Fibroblast of lung (primary cell): ENCODE measurements around the gene DKKL1. TPM values are rescaled to one million over a fixed set of nuclear protein-coding genes. Genes with fewer than 3 reads are reported as not detected.

Experiments
- DNase-seq, 2 donors: peaks; one replicate each; pipeline versions ENCODE4 v3.0.0 to v3.0.0-alpha.2; 2010; ENCODE audit warnings: low read depth in 2 of 2
- H2AFZ ChIP-seq: 2 replicates; pipeline ENCODE4 v1.5.1; 2012; ENCODE audit warnings: low read length, control low read depth, inconsistent platforms
- H3K27ac ChIP-seq: 2 replicates; pipeline ENCODE4 v1.5.1; 2011; ENCODE audit warnings: low read length, control low read depth; ENCODE audit not compliant: insufficient read depth
- H3K27me3 ChIP-seq: 2 replicates; pipeline ENCODE4 v1.5.1; 2011; ENCODE audit warnings: mild to moderate bottlenecking, low read length; ENCODE audit not compliant: control insufficient read depth, insufficient read depth
- H3K36me3 ChIP-seq: 2 replicates; pipeline ENCODE4 v1.5.1; 2011; ENCODE audit warnings: low read length; ENCODE audit not compliant: control insufficient read depth, insufficient read depth
- H3K4me1 ChIP-seq: 2 replicates; pipeline ENCODE4 v1.5.1; 2011; ENCODE audit warnings: low read length; ENCODE audit not compliant: control insufficient read depth, insufficient read depth; ENCODE audit errors: extremely low read depth
- H3K4me2 ChIP-seq: 2 replicates; pipeline ENCODE4 v1.5.1; 2011; ENCODE audit warnings: low read length, control low read depth; ENCODE audit not compliant: insufficient read depth; ENCODE audit errors: extremely low read depth
- H3K4me3 ChIP-seq, 4 experiments: fragments of 200-600 bp in 1 of 4; sonication (generic) in 1 of 4; replicated peaks in 1 of 4; 2 replicates each; pipeline ENCODE4 v1.5.1; 2011 to 2016; ENCODE audit warnings: low read length in 4 of 4, low read depth in 3 of 4, mild to moderate bottlenecking in 3 of 4, control low read depth in 2 of 4, inconsistent platforms in 1 of 4, mixed read lengths in 1 of 4; ENCODE audit not compliant: insufficient read depth in 1 of 4; ENCODE audit errors: control extremely low read depth in 1 of 4
- H3K79me2 ChIP-seq: 2 replicates; pipeline ENCODE4 v1.5.1; 2012; ENCODE audit warnings: mild to moderate bottlenecking, low read length, inconsistent platforms; ENCODE audit not compliant: control insufficient read depth, insufficient read depth
- H3K9ac ChIP-seq: 2 replicates; pipeline ENCODE4 v1.5.1; 2011; ENCODE audit warnings: mild to moderate bottlenecking, low read length, control low read depth; ENCODE audit not compliant: insufficient read depth
- H3K9me3 ChIP-seq: 2 replicates; pipeline ENCODE4 v1.5.1; 2012; ENCODE audit warnings: low read depth, low read length; ENCODE audit not compliant: control insufficient read depth, insufficient read depth
- H4K20me1 ChIP-seq: 2 replicates; pipeline ENCODE4 v1.5.1; 2011; ENCODE audit warnings: low read length; ENCODE audit not compliant: control insufficient read depth, insufficient read depth; ENCODE audit errors: extremely low read depth
- CTCF ChIP-seq, 2 donors: IDR thresholded peaks in 1 of 2; conservative IDR thresholded peaks in 1 of 2; 1 replicate in 1 of 2; 2 replicates in 1 of 2; pipeline ENCODE4 v1.5.1; 2011 to 2012; ENCODE audit warnings: low read length in 2 of 2, control low read depth in 1 of 2, inconsistent platforms in 1 of 2, low read depth in 1 of 2, mild to moderate bottlenecking in 1 of 2
- EZH2 ChIP-seq: IDR thresholded peaks from 2 replicates; pipeline ENCODE4 v1.5.1; 2012; ENCODE audit warnings: low read length, control low read depth, mild to moderate bottlenecking; ENCODE audit errors: missing control alignments
- polyA plus RNA-seq, 2 donors: library from polyadenylated mRNA; depleted of rRNA in 1 of 2; stranded (reverse) in 1 of 2; unstranded in 1 of 2; fragments of >200 nt; gene quantifications; 2 replicates each; pipeline ENCODE4 v1.2.1, GENCODE V29; 2011 to 2012; ENCODE audit warnings: missing spikeins in 1 of 2
- total RNA-seq: library from RNA; depleted of rRNA; stranded (reverse); fragments of >200 nt; gene quantifications from 2 replicates; pipeline ENCODE4 v1.2.1, GENCODE V29; 2014

DKKL1 gene
- total and polyA plus RNA-seq, 2 donors (not counting 1 experiment from before 2014, with no cell fraction given) = 0.19 TPM; not detected in 1

- Histone ChIP-seq H4K20me1 (no peaks in the 10 kb centered on the region), H3K27me3 (peaks cover 79% of the 10 kb centered on the region)
Observed at GRCh38 chr19:49421878-49422202, 58.2 kb downstream of the DKKL1 start.

GRCh38 chr19:49422407-49423070 is 58.9 kb downstream of the DKKL1 start:
- no peak overlapping the region for H3K4me3 ChIP-seq
- no peak overlapping the region for H3K9ac ChIP-seq
- peak; percentile 20 to 30 for DNase-seq
- TF ChIP-seq CTCF (conservative IDR thresholded peaks at IDR 0.05 in 1 of 2, IDR thresholded peaks at IDR 0.05 in 1 of 2; ENCODE audit: low read depth in 1 of 2, low read length in 2 of 2) (no peak), EZH2 (peak; percentile 94)
- no peaks in the 10 kb centered on the region for H3K4me1 ChIP-seq
- H3K9me3 ChIP-seq = no peaks in the 10 kb centered on the region
- H3K27me3 ChIP-seq = peaks cover 84% of the 10 kb centered on the region
- no peak overlapping the region for H3K4me2 ChIP-seq
- H3K36me3 ChIP-seq = no peaks in the 10 kb centered on the region
- no peaks in the 10 kb centered on the region for H3K79me2 ChIP-seq
- H3K27ac ChIP-seq = no peak overlapping the region
- no peak overlapping the region for H2AFZ ChIP-seq
- H4K20me1 ChIP-seq = no peaks in the 10 kb centered on the region

More at GRCh38 chr19:49421878-49422202, 58.2 kb downstream of the DKKL1 start:
- DNase-seq = no peak
- H3K9me3 ChIP-seq = no peaks in the 10 kb centered on the region
- no peak overlapping the region for H3K4me2 ChIP-seq
- no peaks in the 10 kb centered on the region for H3K4me1 ChIP-seq
- H3K27ac ChIP-seq = no peak overlapping the region
- no peaks in the 10 kb centered on the region for H3K79me2 ChIP-seq
- TF ChIP-seq EZH2 (no peak), CTCF (conservative IDR thresholded peaks at IDR 0.05 in 1 of 2, IDR thresholded peaks at IDR 0.05 in 1 of 2; ENCODE audit: low read depth in 1 of 2, low read length in 2 of 2) (no peak)
- H3K4me3 ChIP-seq = no peak overlapping the region
- H3K36me3 ChIP-seq = no peaks in the 10 kb centered on the region
- no peak overlapping the region for H2AFZ ChIP-seq
- H3K9ac ChIP-seq = no peak overlapping the region

GRCh38 chr19:49423071-49423984 is 59.7 kb downstream of the DKKL1 start, which contains the start of gene PTH2:
TSS of gene PTH2 (minus strand) at chr19:49423441. CDS start at chr19:49423339, 102 bp downstream.
- no peak within 1 kb of the TSS for H3K27ac ChIP-seq
- no peak within 1 kb of the TSS for H3K9ac ChIP-seq
- H3K27me3 ChIP-seq = peaks cover 84% of the 10 kb centered on the region
- TF ChIP-seq CTCF (conservative IDR thresholded peaks at IDR 0.05 in 1 of 2, IDR thresholded peaks at IDR 0.05 in 1 of 2; ENCODE audit: low read depth in 1 of 2, low read length in 2 of 2) = no peak
- peak; percentile 44 for TF ChIP-seq EZH2
- no peaks in the 10 kb centered on the region for H3K4me1 ChIP-seq
- H3K9me3 ChIP-seq = no peaks in the 10 kb centered on the region
- H3K79me2 ChIP-seq = no peaks in the 10 kb centered on the region
- no peak within 1 kb of the TSS for H3K4me3 ChIP-seq
- H2AFZ ChIP-seq = no peak within 1 kb of the TSS
- no peak for DNase-seq
- H3K4me2 ChIP-seq = no peak within 1 kb of the TSS
- H4K20me1 ChIP-seq = no peaks in the 10 kb centered on the region
- H3K36me3 ChIP-seq = no peaks in the 10 kb centered on the region
